Stomach (tissue), 9 donors: ENCODE measurements around the gene PCDH15. TPM values are rescaled to one million over a fixed set of nuclear protein-coding genes. Genes with fewer than 3 reads are reported as not detected.
"Not testable (repeated sequence)": the region's sequence is repeated elsewhere in the genome, so short reads cannot be mapped to it uniquely, and the experiment has no call there.

Experiments
- DNase-seq, 2 donors: peaks; one replicate each; pipeline versions ENCODE4 v3.0.0 to v3.0.0-alpha.2; 2013 to 2019
- H3K27ac ChIP-seq, 5 donors: fragments of 200-600 bp in 4 of 5; sonication (generic) in 4 of 5; one replicate each; pipeline ENCODE4 v1.5.1; 2013 to 2019; ENCODE audit warnings: mild to moderate bottlenecking in 1 of 5, moderate library complexity in 1 of 5
- H3K27me3 ChIP-seq, 3 donors: fragments of 200-600 bp; sonication (generic); one replicate each; pipeline ENCODE4 v1.5.1; 2017 to 2019; ENCODE audit warnings: mixed run types in 1 of 3
- H3K36me3 ChIP-seq, 4 donors: fragments of 200-600 bp; sonication (generic); 1 replicate in 3 of 4; 2 replicates in 1 of 4; pipeline ENCODE4 v1.5.1; 2016 to 2019
- H3K4me1 ChIP-seq, 4 donors: fragments of 200-600 bp; sonication (generic); one replicate each; pipeline ENCODE4 v1.5.1; 2016 to 2019
- H3K4me3 ChIP-seq, 4 donors: fragments of 200-600 bp; sonication (generic) in 3 of 4; one replicate each; pipeline ENCODE4 v1.5.1; 2016 to 2019; ENCODE audit warnings: mild to moderate bottlenecking in 1 of 4
- H3K9me3 ChIP-seq, 4 donors: fragments of 200-600 bp; sonication (generic); one replicate each; pipeline ENCODE4 v1.5.1; 2016 to 2019
- CTCF ChIP-seq, 7 experiments: fragments of 450-650 bp in 4 of 7; fragments of 200-600 bp in 3 of 7; sonication (generic) in 3 of 7; IDR thresholded peaks; one replicate each; pipeline ENCODE4 v1.5.1; 2016 to 2019; ENCODE audit warnings: antibody characterized with exemption in 7 of 7, control low read depth in 2 of 7, mild to moderate bottlenecking in 1 of 7
- EP300 ChIP-seq: sonication (generic); formaldehyde crosslinking; IDR thresholded peaks from one replicate; pipeline ENCODE4 v1.6.1; 2017; ENCODE audit warnings: antibody characterized with exemption
- POLR2A ChIP-seq, 4 donors: fragments of 450-650 bp; IDR thresholded peaks; one replicate each; pipeline ENCODE4 v1.6.1; 2016; ENCODE audit warnings: antibody characterized with exemption in 4 of 4, control low read depth in 2 of 4, mild to moderate bottlenecking in 1 of 4, moderate library complexity in 1 of 4
- POLR2AphosphoS5 ChIP-seq, 3 donors: sonication (generic); formaldehyde crosslinking; IDR thresholded peaks; one replicate each; pipeline ENCODE4 v1.6.1; 2016; ENCODE audit warnings: antibody characterized with exemption in 3 of 3
- WGBS, 5 donors: extraction: QIAGEN DNeasy Blood & Tissue Kit in 3 of 5; methylation state at CpG; one replicate each; pipeline versions ENCODE4 v1.1.5 to v1.1.7; 2013 to 2018; 5-methylcytosine and 5-hydroxymethylcytosine counted together
- intact Hi-C: fragments of 100-400 bp; cut with DNase I; formaldehyde crosslinking; loops from one replicate; pipeline ENCODE4 v1.15.1; 2023; ENCODE audit warnings: low total_unique reads
- polyA plus RNA-seq, 3 donors: library from polyadenylated mRNA; stranded (reverse); fragments of 200-250 nt; gene quantifications; one replicate each; pipeline ENCODE4 v1.2.3, GENCODE V29; 2013
- total RNA-seq, 5 donors: library from RNA; depleted of rRNA; stranded (reverse); fragments of >200 nt; gene quantifications; one replicate each; pipeline versions ENCODE4 v1.1.0 to v1.2.3, GENCODE V29; 2014 to 2016
- donor health status: healthy with polysubstance abuse.
- donor health status: Bipolar disorder and iron deficiency.
- donor health status: healthy.

Gene PCDH15
- total and polyA plus RNA-seq, 8 donors = 3.7 TPM; not detected in 7

- Histone ChIP-seq H3K27ac (no peak overlapping the region), H3K4me3 (no peak overlapping the region), H3K9me3 (no peaks in the 10 kb centered on the region), H3K4me1 (no peaks in the 10 kb centered on the region), H3K36me3 (no peaks in the 10 kb centered on the region), H3K27me3 (no peaks in the 10 kb centered on the region)
- whole genome bisulfite sequencing, 5 donors = 27 to 45% (median 43%) methylated on average over 1 of the region's 1 CpG
- no peak for TF ChIP-seq POLR2A (IDR thresholded peaks at IDR 0.05)
- no peak for TF ChIP-seq CTCF (IDR thresholded peaks at IDR 0.05)
- no peak for TF ChIP-seq POLR2AphosphoS5 (IDR thresholded peaks at IDR 0.05)
- no peak for TF ChIP-seq EP300
- intact Hi-C loops = no loop called here
- no peak for DNase-seq
Measured at GRCh38 chr10:54525816-54526215, 275.2 kb downstream of the PCDH15 start.

- 84 to 92% (median 89%) methylated on average over 11 to 12 of the region's 12 CpGs for WGBS, 5 donors
- intact Hi-C loops, H3K4me3 ChIP-seq, H3K4me1 ChIP-seq, H3K27ac ChIP-seq, H3K36me3 ChIP-seq, DNase-seq, H3K27me3 ChIP-seq: not testable (repeated sequence)
- peaks cover 0 to 11% (median 6%) of the 10 kb centered on the region in 4 donors for H3K9me3 ChIP-seq
Measured at GRCh38 chr10:54515244-54515643, 285.8 kb downstream of the PCDH15 start.

- Histone ChIP-seq H3K36me3 (no peaks in the 10 kb centered on the region), H3K4me1 (no peaks in the 10 kb centered on the region), H3K9me3 (no peaks in the 10 kb centered on the region), H3K27ac (no peak overlapping the region), H3K4me3 (no peak overlapping the region), H3K27me3 (no peaks in the 10 kb centered on the region)
- DNase-seq = no peak
- intact Hi-C loops = no loop called here
- TF ChIP-seq EP300 (no peak), CTCF (IDR thresholded peaks at IDR 0.05) (no peak), POLR2A (IDR thresholded peaks at IDR 0.05) (no peak), POLR2AphosphoS5 (IDR thresholded peaks at IDR 0.05) (no peak)
- 70 to 80% (median 76%) methylated on average over 3 of the region's 3 CpGs for WGBS, 5 donors
Measured at GRCh38 chr10:54503863-54504262, 297.2 kb downstream of the PCDH15 start.

GRCh38 chr10:54501929-54502328 lies 299.1 kb downstream of the PCDH15 start:
- intact Hi-C loops = no loop called here
- no peak for TF ChIP-seq CTCF (IDR thresholded peaks at IDR 0.05)
- TF ChIP-seq POLR2A (IDR thresholded peaks at IDR 0.05) = no peak
- TF ChIP-seq EP300 = no peak
- H3K27me3 ChIP-seq = no peaks in the 10 kb centered on the region
- H3K36me3 ChIP-seq = no peaks in the 10 kb centered on the region
- H3K9me3 ChIP-seq = no peaks in the 10 kb centered on the region
- no peaks in the 10 kb centered on the region for H3K4me1 ChIP-seq
- no peak overlapping the region for H3K27ac ChIP-seq
- no peak overlapping the region for H3K4me3 ChIP-seq
- DNase-seq = no peak

- Histone ChIP-seq H3K27ac (no peak overlapping the region), H3K4me3 (no peak overlapping the region), H3K4me1 (no peaks in the 10 kb centered on the region), H3K9me3 (no peaks in the 10 kb centered on the region), H3K27me3 (no peaks in the 10 kb centered on the region), H3K36me3 (no peaks in the 10 kb centered on the region)
- no peak for TF ChIP-seq POLR2AphosphoS5 (IDR thresholded peaks at IDR 0.05)
- TF ChIP-seq POLR2A (IDR thresholded peaks at IDR 0.05) = no peak
- no peak for TF ChIP-seq EP300
- TF ChIP-seq CTCF (IDR thresholded peaks at IDR 0.05) = no peak
- WGBS, 5 donors = 40 to 70% (median 60%) methylated on average over 3 of the region's 3 CpGs
- DNase-seq = peak in 1 of 2 donors; percentile 9
- intact Hi-C loops = no loop called here
Measured at GRCh38 chr10:54496852-54497251, 304.2 kb downstream of the PCDH15 start.
